Vagina (tissue), 2 donors: ENCODE results near the gene ALG6. TPM values are rescaled to one million over a fixed set of nuclear protein-coding genes. Genes with fewer than 3 reads are reported as not detected.

Experiments
- DNase-seq, 2 donors: peaks; one replicate each; pipeline ENCODE4 v3.0.0-alpha.2; 2017; ENCODE audit errors: extremely low spot score in 2 of 2
- H3K27ac ChIP-seq: fragments of 200-600 bp; sonication (generic); one replicate; pipeline ENCODE4 v1.5.1; 2019
- H3K27me3 ChIP-seq: fragments of 200-600 bp; sonication (generic); one replicate; pipeline ENCODE4 v1.5.1; 2019
- H3K36me3 ChIP-seq, 2 donors: fragments of 200-600 bp; sonication (generic); one replicate each; pipeline ENCODE4 v1.5.1; 2017 to 2019
- H3K4me1 ChIP-seq: fragments of 200-600 bp; sonication (generic); one replicate; pipeline ENCODE4 v1.5.1; 2019
- H3K4me3 ChIP-seq, 2 donors: fragments of 200-600 bp; sonication (generic); 1 replicate in 1 of 2; 2 replicates in 1 of 2; pipeline ENCODE4 v1.5.1; 2016 to 2019
- H3K9me3 ChIP-seq: fragments of 200-600 bp; sonication (generic); one replicate; pipeline ENCODE4 v1.5.1; 2019
- POLR2A ChIP-seq, 2 donors: fragments of 450-650 bp; IDR thresholded peaks; one replicate each; pipeline ENCODE4 v1.6.1; 2017; ENCODE audit warnings: antibody characterized with exemption in 2 of 2, mild to moderate bottlenecking in 2 of 2, moderate library complexity in 2 of 2
- POLR2AphosphoS5 ChIP-seq, 2 donors: sonication (generic); formaldehyde crosslinking; IDR thresholded peaks; one replicate each; pipeline ENCODE4 v1.9.0; 2017; ENCODE audit warnings: antibody characterized with exemption in 2 of 2, mild to moderate bottlenecking in 2 of 2, low read depth in 1 of 2; ENCODE audit not compliant: insufficient read depth in 1 of 2
- intact Hi-C: fragments of 100-400 bp; cut with DNase I; formaldehyde crosslinking; loops from one replicate; pipeline ENCODE4 v1.15.1; 2023
- total RNA-seq: library from RNA; depleted of rRNA; stranded (reverse); fragments of >200 nt; gene quantifications from one replicate; pipeline ENCODE4 v1.2.3, GENCODE V29; 2016
- TF ChIP-seq, protein P1 (sequence below), 3 experiments: fragments of 450-650 bp in 2 of 3; fragments of 200-600 bp in 1 of 3; sonication (generic) in 1 of 3; IDR thresholded peaks; one replicate each; pipeline ENCODE4 v1.5.1; 2017 to 2019; ENCODE audit warnings: antibody characterized with exemption in 3 of 3, mild to moderate bottlenecking in 2 of 3, moderate library complexity in 2 of 3

ALG6 gene
- total RNA-seq, 1 donor from 2014 or later = 13.0 TPM

DNA sequence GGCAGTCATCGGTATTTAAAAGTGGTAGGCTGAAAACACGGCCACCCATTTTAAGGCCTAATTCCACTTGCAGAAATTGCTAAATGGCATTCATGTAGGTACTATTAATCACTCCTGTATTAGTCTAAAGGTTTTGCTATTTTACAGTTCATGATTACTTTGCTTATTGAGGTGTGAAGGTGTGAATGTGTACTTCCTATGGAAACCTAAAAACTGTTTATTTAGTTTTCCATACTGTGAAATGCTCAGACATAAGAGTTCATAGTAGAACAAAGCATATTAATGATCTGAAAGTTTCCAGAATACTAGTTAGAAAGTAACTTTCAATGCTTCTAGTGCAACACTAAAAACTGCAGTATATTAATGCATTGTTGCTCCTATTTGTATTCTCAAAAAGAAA, 85.8 kb downstream of the ALG6 start:
- Histone ChIP-seq H3K27ac (no peak overlapping the region), H3K4me3 (no peak overlapping the region), H3K27me3 (no peaks in the 10 kb centered on the region), H3K4me1 (no peaks in the 10 kb centered on the region), H3K36me3 (no peaks in the 10 kb centered on the region), H3K9me3 (no peaks in the 10 kb centered on the region)
- intact Hi-C loops = no loop called here
- DNase-seq = no peak
- TF ChIP-seq, protein P1, sequence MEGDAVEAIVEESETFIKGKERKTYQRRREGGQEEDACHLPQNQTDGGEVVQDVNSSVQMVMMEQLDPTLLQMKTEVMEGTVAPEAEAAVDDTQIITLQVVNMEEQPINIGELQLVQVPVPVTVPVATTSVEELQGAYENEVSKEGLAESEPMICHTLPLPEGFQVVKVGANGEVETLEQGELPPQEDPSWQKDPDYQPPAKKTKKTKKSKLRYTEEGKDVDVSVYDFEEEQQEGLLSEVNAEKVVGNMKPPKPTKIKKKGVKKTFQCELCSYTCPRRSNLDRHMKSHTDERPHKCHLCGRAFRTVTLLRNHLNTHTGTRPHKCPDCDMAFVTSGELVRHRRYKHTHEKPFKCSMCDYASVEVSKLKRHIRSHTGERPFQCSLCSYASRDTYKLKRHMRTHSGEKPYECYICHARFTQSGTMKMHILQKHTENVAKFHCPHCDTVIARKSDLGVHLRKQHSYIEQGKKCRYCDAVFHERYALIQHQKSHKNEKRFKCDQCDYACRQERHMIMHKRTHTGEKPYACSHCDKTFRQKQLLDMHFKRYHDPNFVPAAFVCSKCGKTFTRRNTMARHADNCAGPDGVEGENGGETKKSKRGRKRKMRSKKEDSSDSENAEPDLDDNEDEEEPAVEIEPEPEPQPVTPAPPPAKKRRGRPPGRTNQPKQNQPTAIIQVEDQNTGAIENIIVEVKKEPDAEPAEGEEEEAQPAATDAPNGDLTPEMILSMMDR (IDR thresholded peaks at IDR 0.05) = no peak
- TF ChIP-seq POLR2A (IDR thresholded peaks at IDR 0.05) (no peak), POLR2AphosphoS5 (IDR thresholded peaks at IDR 0.05; ENCODE audit: insufficient read depth in 1 of 2, low read depth in 1 of 2) (no peak)

DNA sequence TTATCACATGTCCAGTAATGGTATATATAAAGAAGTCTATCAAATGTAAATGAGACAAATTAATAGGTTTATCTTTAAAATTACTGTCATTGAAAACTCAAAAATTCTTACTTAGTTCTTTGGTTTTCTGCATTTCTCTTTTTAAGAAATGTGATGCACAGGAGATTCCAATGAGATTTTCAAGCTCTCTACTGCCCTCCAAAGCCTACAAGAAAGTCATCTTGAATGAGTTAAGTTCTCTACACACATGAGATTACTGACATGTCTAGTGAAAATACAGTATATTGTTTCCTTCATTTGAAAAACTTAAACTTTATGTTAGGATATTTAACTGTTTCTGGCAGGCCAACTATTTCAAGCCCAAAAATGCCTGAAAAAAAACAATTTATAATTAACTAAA, 86.8 kb downstream of the ALG6 start:
- intact Hi-C loops = no loop called here
- Histone ChIP-seq H3K4me3 (no peak overlapping the region), H3K4me1 (no peaks in the 10 kb centered on the region), H3K27me3 (no peaks in the 10 kb centered on the region), H3K36me3 (no peaks in the 10 kb centered on the region), H3K27ac (no peak overlapping the region), H3K9me3 (no peaks in the 10 kb centered on the region)
- no peak for DNase-seq
- TF ChIP-seq POLR2A (IDR thresholded peaks at IDR 0.05) = no peak
- TF ChIP-seq, protein P1 (IDR thresholded peaks at IDR 0.05) = no peak
- TF ChIP-seq POLR2AphosphoS5 (IDR thresholded peaks at IDR 0.05; ENCODE audit: insufficient read depth in 1 of 2, low read depth in 1 of 2) = no peak

DNA sequence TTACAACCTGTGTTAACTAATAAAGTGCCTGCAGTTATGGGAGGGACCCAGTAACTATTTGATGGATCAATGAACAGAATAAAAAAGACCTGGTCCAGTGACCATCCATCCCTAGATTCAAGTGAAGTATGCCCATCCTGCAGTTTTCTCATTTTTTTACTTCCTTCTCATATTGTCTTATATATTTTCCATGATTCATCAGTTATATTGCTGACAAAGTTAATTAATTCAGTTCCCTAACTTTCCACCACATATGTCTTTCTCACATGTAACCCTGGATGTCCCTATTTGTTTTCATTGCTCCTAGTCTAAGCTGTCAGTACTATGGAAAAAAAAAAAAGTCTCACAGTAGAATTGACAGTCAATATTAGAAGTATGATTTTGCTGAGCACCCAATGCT, 91.3 kb downstream of the ALG6 start:
- Histone ChIP-seq H3K36me3 (no peaks in the 10 kb centered on the region), H3K27ac (no peak overlapping the region), H3K27me3 (no peaks in the 10 kb centered on the region), H3K9me3 (peaks cover 13% of the 10 kb centered on the region), H3K4me3 (no peak overlapping the region), H3K4me1 (no peaks in the 10 kb centered on the region)
- TF ChIP-seq POLR2A (IDR thresholded peaks at IDR 0.05) = no peak
- TF ChIP-seq, protein P1 (IDR thresholded peaks at IDR 0.05) = no peak
- no peak for TF ChIP-seq POLR2AphosphoS5 (IDR thresholded peaks at IDR 0.05; ENCODE audit: insufficient read depth in 1 of 2, low read depth in 1 of 2)
- intact Hi-C loops = no loop called here
- no peak for DNase-seq

DNA sequence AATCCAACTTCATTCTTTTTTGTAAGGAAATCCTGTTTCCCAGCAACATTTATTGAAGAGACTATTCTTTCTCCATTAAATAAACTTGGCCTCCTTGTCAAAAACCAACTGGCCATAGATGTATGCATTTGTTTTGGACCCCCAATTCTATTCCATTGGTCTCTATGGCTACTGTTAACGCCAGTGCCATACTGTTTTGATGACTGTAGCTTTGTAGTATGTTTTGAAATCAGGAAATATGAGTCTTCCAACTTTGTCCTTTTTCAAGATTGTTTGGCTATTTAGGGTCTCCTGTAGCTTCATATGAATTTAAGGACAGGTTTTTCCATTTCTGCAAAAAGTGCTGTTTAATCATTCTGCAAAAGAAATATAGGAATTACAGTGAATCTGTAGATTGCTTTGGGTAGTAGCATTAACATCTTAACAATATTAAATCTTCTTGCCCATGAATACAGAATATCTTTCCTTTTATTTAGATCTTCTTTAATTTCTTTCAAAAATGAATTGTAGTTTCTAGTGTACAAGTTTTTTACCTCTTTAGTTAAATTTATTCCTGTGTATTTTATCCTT, 94.3 kb downstream of the ALG6 start:
- Histone ChIP-seq H3K9me3 (peaks cover 13% of the 10 kb centered on the region), H3K4me1 (no peaks in the 10 kb centered on the region), H3K27me3 (no peaks in the 10 kb centered on the region), H3K36me3 (no peaks in the 10 kb centered on the region), H3K27ac (no peak overlapping the region), H3K4me3 (no peak overlapping the region)
- DNase-seq = no peak
- intact Hi-C loops = no loop called here
- TF ChIP-seq POLR2A (IDR thresholded peaks at IDR 0.05) (no peak), POLR2AphosphoS5 (IDR thresholded peaks at IDR 0.05; ENCODE audit: insufficient read depth in 1 of 2, low read depth in 1 of 2) (no peak)
- TF ChIP-seq, protein P1 (IDR thresholded peaks at IDR 0.05) = no peak

DNA sequence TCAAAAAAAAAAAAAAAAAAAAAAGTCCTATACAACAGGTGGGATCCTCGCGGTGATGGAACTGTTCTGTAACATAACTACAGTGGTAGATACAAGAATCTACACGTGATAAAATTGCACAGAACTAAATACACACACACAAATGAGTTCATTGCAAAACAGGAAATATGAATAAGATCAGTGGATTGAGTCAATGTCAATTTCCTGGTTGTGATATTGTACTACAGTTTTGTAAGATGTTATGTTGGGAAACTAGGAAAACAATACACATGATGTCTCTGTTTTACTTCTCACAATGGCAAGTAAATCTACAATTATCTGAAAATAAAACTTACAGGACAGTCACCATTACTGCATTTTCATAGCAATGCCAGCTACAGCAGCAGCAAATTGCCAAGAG, 95.8 kb downstream of the ALG6 start:
- H3K4me3 ChIP-seq = no peak overlapping the region
- H3K4me1 ChIP-seq = no peaks in the 10 kb centered on the region
- no peaks in the 10 kb centered on the region for H3K27me3 ChIP-seq
- intact Hi-C loops = no loop called here
- TF ChIP-seq, protein P1 (IDR thresholded peaks at IDR 0.05) = no peak
- TF ChIP-seq POLR2A (IDR thresholded peaks at IDR 0.05) (no peak), POLR2AphosphoS5 (IDR thresholded peaks at IDR 0.05; ENCODE audit: insufficient read depth in 1 of 2, low read depth in 1 of 2) (no peak)
- H3K9me3 ChIP-seq = peaks cover 13% of the 10 kb centered on the region
- H3K36me3 ChIP-seq = no peaks in the 10 kb centered on the region
- DNase-seq = no peak
- H3K27ac ChIP-seq = no peak overlapping the region
